ENCODE results near the gene PNMA8A. TPM values are rescaled to one million over a fixed set of nuclear protein-coding genes. Genes with fewer than 3 reads are reported as not detected.
A peak's percentile ranks its signal among the peaks of the same experiment; 100 is the strongest.

Gene PNMA8A
- total and polyA plus RNA-seq, 2 of the 13 experiments (the other 11 are each of a cell fraction or from before 2014, with no cell fraction given): 0.13 to 0.51 TPM

DNA sequence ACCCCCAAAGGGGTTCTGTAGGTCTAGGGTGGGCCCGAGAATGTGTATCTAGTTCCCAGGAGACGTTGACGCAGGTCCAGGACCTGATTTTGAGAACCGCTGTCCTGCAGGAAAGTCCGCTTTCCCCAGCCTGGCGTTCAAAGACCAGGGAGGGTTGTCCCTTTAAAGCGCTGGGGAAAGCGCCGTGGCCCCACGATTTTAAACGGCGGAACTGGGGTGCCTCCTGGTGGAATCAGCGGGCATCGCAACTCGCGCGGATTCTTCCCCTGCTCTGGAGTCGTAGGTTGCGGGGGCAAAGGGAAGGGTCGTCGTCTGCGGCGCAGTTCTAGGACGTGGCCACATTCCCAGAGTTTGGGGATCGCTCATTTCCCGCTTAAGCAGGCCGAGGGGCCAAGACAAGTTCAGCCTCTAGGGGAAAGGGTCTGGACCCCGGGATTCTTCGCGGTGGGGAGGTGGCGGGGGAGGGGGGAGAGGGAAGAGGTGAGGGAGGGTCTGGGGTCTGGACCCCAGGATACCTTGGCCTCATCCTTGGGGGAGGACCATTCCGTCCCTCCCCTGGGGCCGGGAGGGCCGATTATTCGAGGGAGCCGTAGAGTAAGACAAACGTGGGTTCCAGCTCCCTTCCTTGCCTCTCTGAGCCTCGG is 16.6 kb upstream of the PNMA8A start (continued):
- no peak; the same call in 1 of the 2 replicates for TF ChIP-seq ETV5 (CRISPR knock-in tag; IDR thresholded peaks at IDR 0.05; ENCODE audit: borderline replicate concordance)
- TF ChIP-seq, protein P1, sequence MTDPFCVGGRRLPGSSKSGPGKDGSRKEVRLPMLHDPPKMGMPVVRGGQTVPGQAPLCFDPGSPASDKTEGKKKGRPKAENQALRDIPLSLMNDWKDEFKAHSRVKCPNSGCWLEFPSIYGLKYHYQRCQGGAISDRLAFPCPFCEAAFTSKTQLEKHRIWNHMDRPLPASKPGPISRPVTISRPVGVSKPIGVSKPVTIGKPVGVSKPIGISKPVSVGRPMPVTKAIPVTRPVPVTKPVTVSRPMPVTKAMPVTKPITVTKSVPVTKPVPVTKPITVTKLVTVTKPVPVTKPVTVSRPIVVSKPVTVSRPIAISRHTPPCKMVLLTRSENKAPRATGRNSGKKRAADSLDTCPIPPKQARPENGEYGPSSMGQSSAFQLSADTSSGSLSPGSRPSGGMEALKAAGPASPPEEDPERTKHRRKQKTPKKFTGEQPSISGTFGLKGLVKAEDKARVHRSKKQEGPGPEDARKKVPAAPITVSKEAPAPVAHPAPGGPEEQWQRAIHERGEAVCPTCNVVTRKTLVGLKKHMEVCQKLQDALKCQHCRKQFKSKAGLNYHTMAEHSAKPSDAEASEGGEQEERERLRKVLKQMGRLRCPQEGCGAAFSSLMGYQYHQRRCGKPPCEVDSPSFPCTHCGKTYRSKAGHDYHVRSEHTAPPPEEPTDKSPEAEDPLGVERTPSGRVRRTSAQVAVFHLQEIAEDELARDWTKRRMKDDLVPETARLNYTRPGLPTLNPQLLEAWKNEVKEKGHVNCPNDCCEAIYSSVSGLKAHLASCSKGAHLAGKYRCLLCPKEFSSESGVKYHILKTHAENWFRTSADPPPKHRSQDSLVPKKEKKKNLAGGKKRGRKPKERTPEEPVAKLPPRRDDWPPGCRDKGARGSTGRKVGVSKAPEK (CRISPR knock-in tag; IDR thresholded peaks at IDR 0.05; ENCODE audit: borderline replicate concordance): peak; percentile 66; the same call in 1 of the 2 replicates
- TF ChIP-seq, protein P2, sequence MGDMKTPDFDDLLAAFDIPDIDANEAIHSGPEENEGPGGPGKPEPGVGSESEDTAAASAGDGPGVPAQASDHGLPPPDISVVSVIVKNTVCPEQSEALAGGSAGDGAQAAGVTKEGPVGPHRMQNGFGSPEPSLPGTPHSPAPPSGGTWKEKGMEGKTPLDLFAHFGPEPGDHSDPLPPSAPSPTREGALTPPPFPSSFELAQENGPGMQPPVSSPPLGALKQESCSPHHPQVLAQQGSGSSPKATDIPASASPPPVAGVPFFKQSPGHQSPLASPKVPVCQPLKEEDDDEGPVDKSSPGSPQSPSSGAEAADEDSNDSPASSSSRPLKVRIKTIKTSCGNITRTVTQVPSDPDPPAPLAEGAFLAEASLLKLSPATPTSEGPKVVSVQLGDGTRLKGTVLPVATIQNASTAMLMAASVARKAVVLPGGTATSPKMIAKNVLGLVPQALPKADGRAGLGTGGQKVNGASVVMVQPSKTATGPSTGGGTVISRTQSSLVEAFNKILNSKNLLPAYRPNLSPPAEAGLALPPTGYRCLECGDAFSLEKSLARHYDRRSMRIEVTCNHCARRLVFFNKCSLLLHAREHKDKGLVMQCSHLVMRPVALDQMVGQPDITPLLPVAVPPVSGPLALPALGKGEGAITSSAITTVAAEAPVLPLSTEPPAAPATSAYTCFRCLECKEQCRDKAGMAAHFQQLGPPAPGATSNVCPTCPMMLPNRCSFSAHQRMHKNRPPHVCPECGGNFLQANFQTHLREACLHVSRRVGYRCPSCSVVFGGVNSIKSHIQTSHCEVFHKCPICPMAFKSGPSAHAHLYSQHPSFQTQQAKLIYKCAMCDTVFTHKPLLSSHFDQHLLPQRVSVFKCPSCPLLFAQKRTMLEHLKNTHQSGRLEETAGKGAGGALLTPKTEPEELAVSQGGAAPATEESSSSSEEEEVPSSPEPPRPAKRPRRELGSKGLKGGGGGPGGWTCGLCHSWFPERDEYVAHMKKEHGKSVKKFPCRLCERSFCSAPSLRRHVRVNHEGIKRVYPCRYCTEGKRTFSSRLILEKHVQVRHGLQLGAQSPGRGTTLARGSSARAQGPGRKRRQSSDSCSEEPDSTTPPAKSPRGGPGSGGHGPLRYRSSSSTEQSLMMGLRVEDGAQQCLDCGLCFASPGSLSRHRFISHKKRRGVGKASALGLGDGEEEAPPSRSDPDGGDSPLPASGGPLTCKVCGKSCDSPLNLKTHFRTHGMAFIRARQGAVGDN (CRISPR knock-in tag; IDR thresholded peaks at IDR 0.05): peak; percentile 30; the same call in 1 of the 2 replicates
- TF ChIP-seq, protein P3, sequence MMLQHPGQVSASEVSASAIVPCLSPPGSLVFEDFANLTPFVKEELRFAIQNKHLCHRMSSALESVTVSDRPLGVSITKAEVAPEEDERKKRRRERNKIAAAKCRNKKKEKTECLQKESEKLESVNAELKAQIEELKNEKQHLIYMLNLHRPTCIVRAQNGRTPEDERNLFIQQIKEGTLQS (CRISPR knock-in tag; IDR thresholded peaks at IDR 0.05): no peak
- 0 out of 2 replicates have a peak, but pooled peaks have one; percentile 3 for TF ChIP-seq ATF7-NPFF (CRISPR knock-in tag; IDR thresholded peaks at IDR 0.05; ENCODE audit: low read depth)
- peak; percentile 60; the same call in 1 of the 2 replicates for TF ChIP-seq ZBTB38 (CRISPR knock-in tag; IDR thresholded peaks at IDR 0.05)
- TF ChIP-seq, protein P4, sequence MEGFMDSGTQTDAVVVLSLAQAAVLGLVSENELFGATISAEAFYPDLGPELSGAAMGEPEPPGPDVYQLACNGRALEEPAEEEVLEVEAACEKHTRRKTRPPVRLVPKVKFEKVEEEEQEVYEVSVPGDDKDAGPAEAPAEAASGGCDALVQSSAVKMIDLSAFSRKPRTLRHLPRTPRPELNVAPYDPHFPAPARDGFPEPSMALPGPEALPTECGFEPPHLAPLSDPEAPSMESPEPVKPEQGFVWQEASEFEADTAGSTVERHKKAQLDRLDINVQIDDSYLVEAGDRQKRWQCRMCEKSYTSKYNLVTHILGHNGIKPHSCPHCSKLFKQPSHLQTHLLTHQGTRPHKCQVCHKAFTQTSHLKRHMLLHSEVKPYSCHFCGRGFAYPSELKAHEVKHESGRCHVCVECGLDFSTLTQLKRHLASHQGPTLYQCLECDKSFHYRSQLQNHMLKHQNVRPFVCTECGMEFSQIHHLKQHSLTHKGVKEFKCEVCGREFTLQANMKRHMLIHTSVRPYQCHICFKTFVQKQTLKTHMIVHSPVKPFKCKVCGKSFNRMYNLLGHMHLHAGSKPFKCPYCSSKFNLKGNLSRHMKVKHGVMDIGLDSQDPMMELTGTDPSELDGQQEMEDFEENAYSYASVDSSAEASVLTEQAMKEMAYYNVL (CRISPR knock-in tag; IDR thresholded peaks at IDR 0.05; ENCODE audit: borderline replicate concordance): peak; percentile 40; the same call in 1 of the 2 replicates
- TF ChIP-seq MATR3 (CRISPR knock-in tag; IDR thresholded peaks at IDR 0.05): no peak
- no peak for TF ChIP-seq ZNF24 (IDR thresholded peaks at IDR 0.05)
- TF ChIP-seq, protein P5, sequence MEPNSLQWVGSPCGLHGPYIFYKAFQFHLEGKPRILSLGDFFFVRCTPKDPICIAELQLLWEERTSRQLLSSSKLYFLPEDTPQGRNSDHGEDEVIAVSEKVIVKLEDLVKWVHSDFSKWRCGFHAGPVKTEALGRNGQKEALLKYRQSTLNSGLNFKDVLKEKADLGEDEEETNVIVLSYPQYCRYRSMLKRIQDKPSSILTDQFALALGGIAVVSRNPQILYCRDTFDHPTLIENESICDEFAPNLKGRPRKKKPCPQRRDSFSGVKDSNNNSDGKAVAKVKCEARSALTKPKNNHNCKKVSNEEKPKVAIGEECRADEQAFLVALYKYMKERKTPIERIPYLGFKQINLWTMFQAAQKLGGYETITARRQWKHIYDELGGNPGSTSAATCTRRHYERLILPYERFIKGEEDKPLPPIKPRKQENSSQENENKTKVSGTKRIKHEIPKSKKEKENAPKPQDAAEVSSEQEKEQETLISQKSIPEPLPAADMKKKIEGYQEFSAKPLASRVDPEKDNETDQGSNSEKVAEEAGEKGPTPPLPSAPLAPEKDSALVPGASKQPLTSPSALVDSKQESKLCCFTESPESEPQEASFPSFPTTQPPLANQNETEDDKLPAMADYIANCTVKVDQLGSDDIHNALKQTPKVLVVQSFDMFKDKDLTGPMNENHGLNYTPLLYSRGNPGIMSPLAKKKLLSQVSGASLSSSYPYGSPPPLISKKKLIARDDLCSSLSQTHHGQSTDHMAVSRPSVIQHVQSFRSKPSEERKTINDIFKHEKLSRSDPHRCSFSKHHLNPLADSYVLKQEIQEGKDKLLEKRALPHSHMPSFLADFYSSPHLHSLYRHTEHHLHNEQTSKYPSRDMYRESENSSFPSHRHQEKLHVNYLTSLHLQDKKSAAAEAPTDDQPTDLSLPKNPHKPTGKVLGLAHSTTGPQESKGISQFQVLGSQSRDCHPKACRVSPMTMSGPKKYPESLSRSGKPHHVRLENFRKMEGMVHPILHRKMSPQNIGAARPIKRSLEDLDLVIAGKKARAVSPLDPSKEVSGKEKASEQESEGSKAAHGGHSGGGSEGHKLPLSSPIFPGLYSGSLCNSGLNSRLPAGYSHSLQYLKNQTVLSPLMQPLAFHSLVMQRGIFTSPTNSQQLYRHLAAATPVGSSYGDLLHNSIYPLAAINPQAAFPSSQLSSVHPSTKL (CRISPR knock-in tag; IDR thresholded peaks at IDR 0.05): no peak
- TF ChIP-seq ZNF670 (CRISPR knock-in tag; IDR thresholded peaks at IDR 0.05; ENCODE audit: borderline replicate concordance): no peak
- TF ChIP-seq, protein P6, sequence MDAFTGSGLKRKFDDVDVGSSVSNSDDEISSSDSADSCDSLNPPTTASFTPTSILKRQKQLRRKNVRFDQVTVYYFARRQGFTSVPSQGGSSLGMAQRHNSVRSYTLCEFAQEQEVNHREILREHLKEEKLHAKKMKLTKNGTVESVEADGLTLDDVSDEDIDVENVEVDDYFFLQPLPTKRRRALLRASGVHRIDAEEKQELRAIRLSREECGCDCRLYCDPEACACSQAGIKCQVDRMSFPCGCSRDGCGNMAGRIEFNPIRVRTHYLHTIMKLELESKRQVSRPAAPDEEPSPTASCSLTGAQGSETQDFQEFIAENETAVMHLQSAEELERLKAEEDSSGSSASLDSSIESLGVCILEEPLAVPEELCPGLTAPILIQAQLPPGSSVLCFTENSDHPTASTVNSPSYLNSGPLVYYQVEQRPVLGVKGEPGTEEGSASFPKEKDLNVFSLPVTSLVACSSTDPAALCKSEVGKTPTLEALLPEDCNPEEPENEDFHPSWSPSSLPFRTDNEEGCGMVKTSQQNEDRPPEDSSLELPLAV (CRISPR knock-in tag; conservative IDR thresholded peaks at IDR 0.05; ENCODE audit: low read depth): no peak

Measured in HepG2 (cell line).